Measurements from ENCODE around the gene UQCRC1. TPM values are rescaled to one million over a fixed set of nuclear protein-coding genes. Genes with fewer than 3 reads are reported as not detected.

Gene UQCRC1
- total and polyA plus RNA-seq, 2 of the 8 experiments (the other 6 are each of a cell fraction or from before 2014, with no cell fraction given), result 310 to 720 TPM

GRCh38 chr3:48591436-48591835 lies 18.0 kb downstream of the UQCRC1 start (continued):
- TF ChIP-seq CREB1 (IDR thresholded peaks at IDR 0.05), result no peak
- no peak for TF ChIP-seq RAD21 (IDR thresholded peaks at IDR 0.05 in 1 of 2, conservative IDR thresholded peaks at IDR 0.05 in 1 of 2; ENCODE audit: low read depth in 2 of 2, low read length in 2 of 2)
- TF ChIP-seq CBX8 (IDR thresholded peaks at IDR 0.05; ENCODE audit: borderline replicate concordance, low read depth, low read length), result no peak

Data from H1 (cell line).